K562 (cell line): ENCODE results near the gene KLKB1. TPM values are rescaled to one million over a fixed set of nuclear protein-coding genes. Genes with fewer than 3 reads are reported as not detected.

Experiments
- ATAC-seq: fragments of 200-7000 bp; cut with Tn5 transposase; 3 replicates; pipeline ENCODE4 v1.9.1; 2020; ENCODE audit warnings: moderate library complexity
- BruUV-seq: library from RNA; stranded (reverse); fragments of 400-500 nt; replicated peaks from 2 replicates; lab custom pipeline; 2021; lab: Mats Ljungman, UMichigan
- CTCF ChIA-PET: fragments of 300-600 bp; formaldehyde crosslinking; extraction: SDS; loops from one replicate; lab custom pipeline; 2021; ENCODE audit warnings: low intra/inter-chr PET ratio; lab: Yijun Ruan, JAX
- POLR2A ChIA-PET: fragments of 300-600, 350-650 bp; sonication (Branson Sonifier 250); formaldehyde crosslinking; extraction: SDS; loops from one replicate; lab custom pipeline; 2021; ENCODE audit warnings: antibody characterized with exemption, inconsistent platforms; lab: Yijun Ruan, JAX
- DNase-seq, 4 experiments: peaks; one replicate each; pipeline versions ENCODE4 v3.0.0 to v3.0.0-alpha.2; 2011 to 2018; ENCODE audit warnings: low spot score in 3 of 4, mixed read lengths in 3 of 4; ENCODE audit errors: extremely low read depth in 1 of 4
- FAIRE-seq: peaks from 2 replicates; lab custom pipeline; 2011; peaks lifted over from hg19 to GRCh38; lab: Jason Lieb, UNC
- H2AFZ ChIP-seq: 2 replicates; pipeline ENCODE4 v1.6.0; 2011; ENCODE audit warnings: low read depth, low read length, control low read depth, inconsistent platforms
- H3K27ac ChIP-seq: fragments of 200-600 bp; 3 replicates; pipeline ENCODE4 v1.8.0; 2011; ENCODE audit warnings: low read depth, mild to moderate bottlenecking, control low read depth, inconsistent platforms, low read length, moderate library complexity, mixed read lengths; ENCODE audit errors: extremely low read depth
- H3K27me3 ChIP-seq, 2 experiments: fragments of 300-600 bp in 1 of 2; 2 replicates in 1 of 2; 3 replicates in 1 of 2; pipeline versions ENCODE4 v1.6.0 to v1.8.0; 2011; ENCODE audit warnings: inconsistent platforms in 2 of 2, low read length in 2 of 2, mild to moderate bottlenecking in 1 of 2, mixed read lengths in 1 of 2, moderate library complexity in 1 of 2; ENCODE audit not compliant: control insufficient read depth in 2 of 2, insufficient read depth in 2 of 2
- H3K36me3 ChIP-seq: fragments of 300-600 bp; 3 replicates; pipeline ENCODE4 v1.8.0; 2011; ENCODE audit warnings: mild to moderate bottlenecking, low read length, inconsistent platforms; ENCODE audit not compliant: control insufficient read depth, insufficient read depth
- H3K4me1 ChIP-seq, 2 experiments: fragments of 200-600 bp in 1 of 2; replicated peaks in 1 of 2; 2 replicates in 1 of 2; 3 replicates in 1 of 2; pipeline versions ENCODE4 v1.5.1 to v1.8.0; 2011; ENCODE audit warnings: inconsistent platforms in 2 of 2, low read length in 2 of 2, mild to moderate bottlenecking in 1 of 2, mixed read lengths in 1 of 2, moderate library complexity in 1 of 2; ENCODE audit not compliant: control insufficient read depth in 2 of 2, insufficient read depth in 2 of 2
- H3K4me2 ChIP-seq: 2 replicates; pipeline ENCODE4 v1.6.1; 2011; ENCODE audit warnings: low read length, control low read depth, inconsistent platforms, mixed read lengths; ENCODE audit not compliant: insufficient read depth
- H3K4me3 ChIP-seq: fragments of 200-600 bp; sonication (generic), shearing (Covaris generic); 2 replicates; pipeline ENCODE4 v1.5.1; 2016; ENCODE audit warnings: control low read depth, inconsistent platforms
- H3K79me2 ChIP-seq: fragments of 200-600 bp; 3 replicates; pipeline ENCODE4 v1.8.0; 2011; ENCODE audit warnings: low read length, inconsistent platforms; ENCODE audit not compliant: control insufficient read depth, insufficient read depth
- H3K9ac ChIP-seq, 2 experiments: 2 replicates each; pipeline versions ENCODE4 v1.6.0 to v1.6.1; 2011; ENCODE audit warnings: low read depth in 2 of 2, low read length in 2 of 2, control low read depth in 1 of 2, inconsistent platforms in 1 of 2, mild to moderate bottlenecking in 1 of 2, mixed read lengths in 1 of 2; ENCODE audit not compliant: insufficient read depth in 1 of 2
- H3K9me1 ChIP-seq: one replicate; pipeline ENCODE4 v1.6.0; 2011; ENCODE audit warnings: inconsistent platforms, mild to moderate bottlenecking, low read length, moderate library complexity; ENCODE audit not compliant: control insufficient read depth, insufficient read depth
- H3K9me3 ChIP-seq: replicated peaks from 2 replicates; pipeline ENCODE4 v1.5.1; 2011; ENCODE audit warnings: low read depth, low read length, inconsistent platforms; ENCODE audit not compliant: control insufficient read depth, insufficient read depth
- H4K20me1 ChIP-seq: replicated peaks from 2 replicates; pipeline ENCODE4 v1.6.1; 2011; ENCODE audit warnings: low read length, inconsistent platforms, mixed read lengths; ENCODE audit not compliant: control insufficient read depth, insufficient read depth
- ARHGAP35 ChIP-seq: fragments of 450-650 bp; IDR thresholded peaks from 2 replicates; pipeline ENCODE4 v1.6.1; 2018; ENCODE audit not compliant: partially characterized antibody
- ELK1 ChIP-seq: sonication (generic); formaldehyde crosslinking; IDR thresholded peaks from 2 replicates; pipeline ENCODE4 v1.8.1; 2022; ENCODE audit warnings: missing genetic modification reagents
- GTF2A2 ChIP-seq: IDR thresholded peaks from 2 replicates; pipeline ENCODE4 v1.6.1; 2016; ENCODE audit warnings: mild to moderate bottlenecking, missing genetic modification characterization, missing compliant biosample characterization
- KLF1 ChIP-seq: fragments of 450-650 bp; IDR thresholded peaks from 2 replicates; pipeline ENCODE4 v1.6.1; 2016; ENCODE audit warnings: missing genetic modification characterization, missing compliant biosample characterization
- MED1 ChIP-seq: sonication (generic); formaldehyde crosslinking; IDR thresholded peaks from 2 replicates; pipeline ENCODE4 v1.8.1; 2023; ENCODE audit warnings: missing genetic modification reagents, borderline replicate concordance
- MIER1 ChIP-seq: fragments of 450-650 bp; IDR thresholded peaks from 2 replicates; pipeline ENCODE4 v1.6.1; 2016; ENCODE audit warnings: antibody characterized with exemption, mild to moderate bottlenecking, low read depth
- NFRKB ChIP-seq: fragments of 450-650 bp; IDR thresholded peaks from 2 replicates; pipeline ENCODE4 v1.6.1; 2016; ENCODE audit warnings: low read depth
- PTTG1 ChIP-seq: fragments of 450-650 bp; IDR thresholded peaks from 2 replicates; pipeline ENCODE4 v1.6.1; 2016; ENCODE audit warnings: low read depth, mild to moderate bottlenecking, missing genetic modification characterization, missing compliant biosample characterization
- RREB1 ChIP-seq: fragments of 250-450 bp; sonication (Bioruptor Pico); IDR thresholded peaks from 2 replicates; pipeline ENCODE4 v1.4.0; 2020
- ZEB2 ChIP-seq: fragments of 450-650 bp; IDR thresholded peaks from 2 replicates; pipeline ENCODE4 v1.6.1; 2016
- ZNF586 ChIP-seq: fragments of 450-650 bp; formaldehyde crosslinking; conservative IDR thresholded peaks from 2 replicates; pipeline ENCODE4 v1.4.0; 2020; ENCODE audit warnings: mild to moderate bottlenecking, moderate library complexity
- ZNF79 ChIP-seq: fragments of 250-450 bp; sonication (Bioruptor Pico); IDR thresholded peaks from 2 replicates; pipeline ENCODE4 v1.4.0; 2020; ENCODE audit warnings: low read depth, mild to moderate bottlenecking, moderate library complexity
- WGBS: fragments of 100-300 bp; shearing (Covaris generic); methylation state at CpG from one replicate; pipeline ENCODE4 v1.1.6; 2016; ENCODE audit warnings: low coverage, mixed read lengths; ENCODE audit not compliant: insufficient coverage; ENCODE audit errors: missing lambda C conversion rate; 5-methylcytosine and 5-hydroxymethylcytosine counted together
- in situ Hi-C: fragments of 300-500 bp; cut with MboI; formaldehyde crosslinking; loops from 4 replicates; pipeline ENCODE4 v1.15.0; 2018; ENCODE audit warnings: inconsistent platforms, mixed read lengths
- intact Hi-C: fragments of 100-400 bp; cut with micrococcal nuclease; formaldehyde crosslinking; loops from 2 replicates; pipeline ENCODE4 v1.14.2; 2022
- polyA plus RNA-seq, 8 experiments: library from polyadenylated mRNA; depleted of rRNA in 4 of 8; stranded (reverse) in 5 of 8; unstranded in 3 of 8; fragments of >200 nt; fragmentation: Nextera tagmentation in 2 of 8; fragmentation: Illumina TruSeq in 1 of 8; extraction: Ambion mirVana in 2 of 8; extraction: Trizol in 1 of 8; gene quantifications; 2 replicates each; pipeline versions ENCODE4 v1.2.1 to v1.2.3, GENCODE V29; 2011 to 2014; ENCODE audit warnings: inconsistent platforms in 1 of 8, missing spikeins in 1 of 8
- total RNA-seq, 7 experiments: library from RNA; depleted of rRNA in 6 of 7; stranded (reverse); fragments of >200 nt in 6 of 7; fragmentation: Illumina TruSeq in 2 of 7; extraction: Trizol in 2 of 7; gene quantifications; 2 replicates each; pipeline versions ENCODE4 v1.2.1 to v1.2.3, GENCODE V29; 2011 to 2021; ENCODE audit warnings: low replicate concordance in 1 of 7

KLKB1 gene
- total and polyA plus RNA-seq, 9 of the 15 experiments (the other 6 are each of a cell fraction or from before 2014, with no cell fraction given) = 0.27 TPM; not detected in 8

- no peaks in the 10 kb centered on the region for H3K9me3 ChIP-seq
- DNase-seq (no peak), ATAC-seq (no peak), FAIRE-seq (no peak)
- no peak overlapping the region for H3K27ac ChIP-seq
- in situ Hi-C loops (no loop called here), intact Hi-C loops (no loop called here)
- H3K4me2 ChIP-seq = no peak overlapping the region
- TF ChIP-seq MED1 (CRISPR knock-in tag) = no peak
- TF ChIP-seq NFRKB = no peak
- TF ChIP-seq PTTG1 = no peak
- TF ChIP-seq ARHGAP35 = no peak
- TF ChIP-seq ELK1 = no peak
- no peak for TF ChIP-seq ZEB2
- WGBS = 85% methylated on average over 6 of the region's 6 CpGs
- H3K9ac ChIP-seq = no peak overlapping the region
- ChIA-PET POLR2A (no interaction called here), CTCF (no interaction called here)
- BruUV-seq = no TSS peak
- H4K20me1 ChIP-seq = no peaks in the 10 kb centered on the region
- H3K27me3 ChIP-seq = no peaks in the 10 kb centered on the region
- H2AFZ ChIP-seq = no peak overlapping the region
- H3K4me1 ChIP-seq = peaks cover 0 to 10% of the 10 kb centered on the region in 2 experiments; a peak in 2 of 5 replicates
- no peak overlapping the region for H3K4me3 ChIP-seq
- no peaks in the 10 kb centered on the region for H3K36me3 ChIP-seq
- peaks cover 12% of the 10 kb centered on the region for H3K79me2 ChIP-seq
- H3K9me1 ChIP-seq = no peaks in the 10 kb centered on the region
These were observed 31.2 kb upstream of the KLKB1 start for GRCh38 chr4:186196063-186196462.

- intact Hi-C loops = no loop called here
These were observed 26.8 kb upstream of the KLKB1 start for GRCh38 chr4:186200516-186200915.

More at GRCh38 chr4:186200516-186200915, 26.8 kb upstream of the KLKB1 start:
- no TSS peak for BruUV-seq
- no peak for TF ChIP-seq GTF2A2 (tag)
- no peak for TF ChIP-seq ZNF586 (CRISPR knock-in tag)
- TF ChIP-seq MIER1 = no peak
- no peak for TF ChIP-seq KLF1 (tag)
- TF ChIP-seq ZNF79 (CRISPR knock-in tag) = no peak
- TF ChIP-seq RREB1 (CRISPR knock-in tag) = no peak
- FAIRE-seq (no peak), ATAC-seq (no peak), DNase-seq (no peak)
- Histone ChIP-seq H3K4me3 (no peak overlapping the region), H3K27me3 (no peaks in the 10 kb centered on the region), H2AFZ (no peak overlapping the region), H3K79me2 (no peaks in the 10 kb centered on the region), H3K27ac (no peak overlapping the region), H3K4me2 (no peak overlapping the region), H3K9me1 (no peaks in the 10 kb centered on the region), H4K20me1 (no peaks in the 10 kb centered on the region), H3K9me3 (no peaks in the 10 kb centered on the region), H3K4me1 (peaks cover 0 to 7% of the 10 kb centered on the region in 2 experiments; a peak in 3 of 5 replicates), H3K36me3 (no peaks in the 10 kb centered on the region), H3K9ac (no peak overlapping the region)
- POLR2A ChIA-PET = no interaction called here
- in situ Hi-C loops = no loop called here
- 72% methylated on average over 6 of the region's 6 CpGs for WGBS
- CTCF ChIA-PET = no interaction called here
